GM18861 (cell line): ENCODE results near the gene NFKB2.

ENCODE experiments used
- ATAC-seq: cut with Tn5 transposase; IDR thresholded peaks from one replicate; pipeline ENCODE4 v1.9.1; 2021; ENCODE audit not compliant: unreplicated experiment

NFKB2 gene

GRCh38 chr10:102444851-102445250 lies 49.3 kb downstream of the NFKB2 start:
- ATAC-seq = no peak

- no peak for ATAC-seq
Observed at GRCh38 chr10:102449321-102450123, 54.0 kb downstream of the NFKB2 start.

- ATAC-seq = no peak
Observed at GRCh38 chr10:102450124-102450373, 54.5 kb downstream of the NFKB2 start.

GRCh38 chr10:102450374-102451104 lies 55.0 kb downstream of the NFKB2 start:
- peak; percentile 78 for ATAC-seq

- no peak for ATAC-seq
Observed at GRCh38 chr10:102451105-102451969, 55.8 kb downstream of the NFKB2 start, which contains the start of gene C10orf95. C10orf95 (minus strand) TSS chr10:102451543; CDS start chr10:102451093, 450 bp downstream.
